Measurements from ENCODE around the gene MGLL.

MGLL gene

GRCh38 chr3:127738192-127738840, 84.0 kb downstream of the MGLL start:
- Histone ChIP-seq H3K27ac (replicated peaks) (no peak overlapping the region), H3K27me3 (ENCODE audit: insufficient read depth, poor library complexity, severe bottlenecking) (no peaks in the 10 kb centered on the region), H3K4me3 (replicated peaks; ENCODE audit: insufficient read depth, low read length) (no peak overlapping the region)
- TF ChIP-seq, protein P1, sequence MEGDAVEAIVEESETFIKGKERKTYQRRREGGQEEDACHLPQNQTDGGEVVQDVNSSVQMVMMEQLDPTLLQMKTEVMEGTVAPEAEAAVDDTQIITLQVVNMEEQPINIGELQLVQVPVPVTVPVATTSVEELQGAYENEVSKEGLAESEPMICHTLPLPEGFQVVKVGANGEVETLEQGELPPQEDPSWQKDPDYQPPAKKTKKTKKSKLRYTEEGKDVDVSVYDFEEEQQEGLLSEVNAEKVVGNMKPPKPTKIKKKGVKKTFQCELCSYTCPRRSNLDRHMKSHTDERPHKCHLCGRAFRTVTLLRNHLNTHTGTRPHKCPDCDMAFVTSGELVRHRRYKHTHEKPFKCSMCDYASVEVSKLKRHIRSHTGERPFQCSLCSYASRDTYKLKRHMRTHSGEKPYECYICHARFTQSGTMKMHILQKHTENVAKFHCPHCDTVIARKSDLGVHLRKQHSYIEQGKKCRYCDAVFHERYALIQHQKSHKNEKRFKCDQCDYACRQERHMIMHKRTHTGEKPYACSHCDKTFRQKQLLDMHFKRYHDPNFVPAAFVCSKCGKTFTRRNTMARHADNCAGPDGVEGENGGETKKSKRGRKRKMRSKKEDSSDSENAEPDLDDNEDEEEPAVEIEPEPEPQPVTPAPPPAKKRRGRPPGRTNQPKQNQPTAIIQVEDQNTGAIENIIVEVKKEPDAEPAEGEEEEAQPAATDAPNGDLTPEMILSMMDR (IDR thresholded peaks at IDR 0.05; ENCODE audit: insufficient read depth, low read length), result no peak
- TF ChIP-seq GABPA (IDR thresholded peaks at IDR 0.05; ENCODE audit: low read depth) (no peak), SPI1 (IDR thresholded peaks at IDR 0.05; ENCODE audit: borderline replicate concordance, low read depth) (no peak), POLR2AphosphoS5 (IDR thresholded peaks at IDR 0.05; ENCODE audit: low read depth) (no peak), REST (IDR thresholded peaks at IDR 0.05; ENCODE audit: insufficient replicate concordance, low read depth) (no peak)
- no peak for DNase-seq (ENCODE audit: low read depth in 1 of 2, low spot score in 1 of 2)

- H3K27ac ChIP-seq (replicated peaks), result no peak overlapping the region
Observed at GRCh38 chr3:127736801-127737539, 85.3 kb downstream of the MGLL start.

More at GRCh38 chr3:127736801-127737539, 85.3 kb downstream of the MGLL start:
- no peaks in the 10 kb centered on the region for H3K27me3 ChIP-seq (ENCODE audit: insufficient read depth, poor library complexity, severe bottlenecking)
- no peak for TF ChIP-seq POLR2AphosphoS5 (IDR thresholded peaks at IDR 0.05; ENCODE audit: low read depth)
- TF ChIP-seq, protein P1 (IDR thresholded peaks at IDR 0.05; ENCODE audit: insufficient read depth, low read length), result no peak
- no peak for TF ChIP-seq GABPA (IDR thresholded peaks at IDR 0.05; ENCODE audit: low read depth)
- TF ChIP-seq REST (IDR thresholded peaks at IDR 0.05; ENCODE audit: insufficient replicate concordance, low read depth), result no peak
- no peak for TF ChIP-seq SPI1 (IDR thresholded peaks at IDR 0.05; ENCODE audit: borderline replicate concordance, low read depth)
- no peak overlapping the region for H3K4me3 ChIP-seq (replicated peaks; ENCODE audit: insufficient read depth, low read length)
- no peak for DNase-seq (ENCODE audit: low read depth in 1 of 2, low spot score in 1 of 2)

All from HL-60 (cell line).